ENCODE measurements around the gene CCDC86.

The CCDC86 gene

GRCh38 chr11:60847896-60848295 lies 6.0 kb downstream of the CCDC86 start:
- no peak for DNase-seq (ENCODE audit: extremely low read depth, low read depth)
- TF ChIP-seq CTCF (IDR thresholded peaks at IDR 0.05; ENCODE audit: low read depth, low read length): no peak

- no peak for DNase-seq (ENCODE audit: extremely low read depth, low read depth)
- TF ChIP-seq CTCF (IDR thresholded peaks at IDR 0.05; ENCODE audit: low read depth, low read length): no peak
Observed at GRCh38 chr11:60848714-60849151, 6.8 kb downstream of the CCDC86 start.

GRCh38 chr11:60849641-60850520 lies 8.0 kb downstream of the CCDC86 start:
- no peak for DNase-seq (ENCODE audit: extremely low read depth, low read depth)
- no peak for TF ChIP-seq CTCF (IDR thresholded peaks at IDR 0.05; ENCODE audit: low read depth, low read length)

- no peak for DNase-seq (ENCODE audit: extremely low read depth, low read depth)
Observed at GRCh38 chr11:60851327-60852104, 9.6 kb downstream of the CCDC86 start.

GRCh38 chr11:60852117-60852981 lies 10.4 kb downstream of the CCDC86 start:
- no peak for DNase-seq (ENCODE audit: extremely low read depth, low read depth)
- TF ChIP-seq CTCF (IDR thresholded peaks at IDR 0.05; ENCODE audit: low read depth, low read length): no peak

More at GRCh38 chr11:60851327-60852104, 9.6 kb downstream of the CCDC86 start:
- no peak for TF ChIP-seq CTCF (IDR thresholded peaks at IDR 0.05; ENCODE audit: low read depth, low read length)

GRCh38 chr11:60852982-60853950 lies 11.4 kb downstream of the CCDC86 start:
- TF ChIP-seq CTCF (IDR thresholded peaks at IDR 0.05; ENCODE audit: low read depth, low read length): no peak
- no peak for DNase-seq (ENCODE audit: extremely low read depth, low read depth)
